Superior temporal gyrus (tissue), 1 donor: ENCODE data around the gene PPP3CB.

Experiments
- DNase-seq: peaks from one replicate; pipeline ENCODE4 v3.0.0-alpha.2; 2016; ENCODE audit errors: extremely low spot score

PPP3CB gene

GRCh38 chr10:73495884-73496674 lies at the start of gene PPP3CB:
PPP3CB (minus strand) TSS chr10:73496024; CDS start chr10:73495889, 135 bp downstream.
- peak; percentile 84 for DNase-seq

DNA sequence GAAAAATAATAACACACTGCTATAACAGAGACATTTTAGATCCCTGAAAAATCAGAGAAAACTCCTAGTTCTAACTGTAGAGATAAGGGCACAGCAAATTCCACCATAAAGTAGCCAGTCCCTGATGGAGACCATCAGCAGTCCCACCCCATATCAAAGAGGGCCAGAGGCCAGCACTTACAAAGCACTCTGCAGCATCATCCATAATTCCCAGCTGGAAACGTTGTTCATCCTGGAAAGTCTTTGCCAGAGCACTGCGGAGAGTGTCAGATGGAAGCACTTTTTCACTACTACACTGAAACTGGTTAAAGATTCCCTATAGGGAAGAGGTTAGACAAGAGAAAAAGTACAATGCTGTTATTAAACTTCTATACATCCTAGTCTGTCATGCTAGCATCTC lies 49.5 kb upstream of the PPP3CB start:
- DNase-seq, result no peak

- no peak for DNase-seq
Observed at GRCh38 chr10:73537709-73538108, 41.9 kb upstream of the PPP3CB start.

GRCh38 chr10:73537288-73537687 lies 41.5 kb upstream of the PPP3CB start:
- DNase-seq, result no peak

DNA sequence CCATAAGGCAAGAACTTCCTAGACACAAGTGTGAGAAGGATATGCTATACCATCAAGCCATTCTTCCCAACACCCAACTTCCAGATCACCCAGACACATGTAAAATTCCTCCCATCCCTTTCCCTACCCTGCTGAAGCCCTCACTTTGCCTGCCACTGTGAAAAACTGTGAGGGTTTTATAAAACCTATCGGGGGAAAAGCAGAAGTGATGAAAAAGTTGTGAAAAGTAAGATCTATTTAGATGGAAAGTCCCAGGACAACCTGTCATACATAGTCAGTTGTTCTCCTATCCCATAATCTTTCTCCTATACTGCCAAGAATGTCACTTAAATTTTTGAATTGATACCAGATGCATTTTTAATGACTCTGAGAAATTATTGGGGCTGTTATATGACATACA lies 39.0 kb upstream of the PPP3CB start:
- DNase-seq, result no peak

GRCh38 chr10:73529089-73529832 lies 33.4 kb upstream of the PPP3CB start:
- peak; percentile 92 for DNase-seq

DNA sequence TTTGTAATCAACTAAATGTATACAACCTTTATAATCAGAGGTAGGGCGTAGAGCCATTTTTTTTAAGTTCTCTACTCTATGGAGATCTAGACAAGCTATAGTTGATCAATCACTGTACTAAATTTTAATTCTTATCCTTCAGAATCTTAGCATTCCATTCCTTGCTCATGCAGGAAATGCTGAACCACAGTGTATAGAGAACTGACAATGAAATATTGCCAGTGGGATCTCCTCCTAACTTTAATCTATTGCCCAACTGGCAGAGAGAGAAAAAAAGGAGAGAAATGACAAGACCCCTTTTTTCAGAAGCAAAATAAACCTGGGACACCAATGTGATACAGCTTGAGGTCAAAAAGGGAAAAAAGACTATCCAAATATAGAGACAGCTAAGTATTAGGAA lies 26.4 kb upstream of the PPP3CB start:
- DNase-seq, result no peak

DNA sequence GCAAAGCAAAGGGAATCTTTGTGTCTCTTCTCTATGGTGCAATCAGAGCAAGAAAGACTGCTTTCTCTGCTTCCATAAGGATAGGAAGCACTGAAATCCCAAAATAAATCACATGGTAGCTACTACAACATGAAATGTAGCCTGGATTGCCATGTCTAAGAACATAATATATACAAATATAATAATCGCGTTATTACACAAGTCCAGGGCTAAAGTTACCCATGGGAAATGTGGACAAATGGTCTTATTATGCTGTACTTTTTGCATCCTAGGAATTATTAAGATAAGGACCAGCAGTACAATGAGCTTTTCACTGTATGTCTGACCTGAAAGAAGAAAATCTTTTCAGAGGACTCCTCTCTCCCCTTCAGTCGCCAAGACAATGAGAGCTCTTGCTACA lies 23.5 kb upstream of the PPP3CB start:
- no peak for DNase-seq

- no peak for DNase-seq
Observed at GRCh38 chr10:73517166-73517888, 21.5 kb upstream of the PPP3CB start.

DNA sequence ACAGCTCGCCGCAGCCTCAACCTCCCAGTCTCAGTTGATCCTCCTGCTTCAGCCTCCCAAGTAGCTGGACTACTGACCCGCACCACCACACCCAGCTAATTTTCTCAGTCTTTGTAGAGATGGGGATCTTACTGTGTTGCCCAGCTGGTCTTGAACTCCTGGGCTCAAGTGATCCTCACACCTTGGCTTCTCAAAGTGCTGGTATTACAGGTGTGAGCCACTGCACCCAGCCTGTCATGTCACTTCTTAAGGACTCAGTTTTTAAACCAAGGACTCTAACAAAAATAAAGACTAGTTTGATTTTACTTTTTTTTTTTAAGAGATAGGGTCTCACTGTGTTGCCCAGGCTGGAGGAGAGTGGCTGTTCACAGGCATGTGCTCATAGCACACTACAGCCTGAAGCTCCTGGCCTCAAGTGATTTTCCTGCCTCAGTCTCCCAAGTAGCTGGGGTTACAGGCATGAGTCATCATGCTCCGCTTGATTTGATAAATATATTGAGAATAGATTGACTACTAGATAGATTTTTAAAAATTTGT lies 16.5 kb upstream of the PPP3CB start:
- DNase-seq, result no peak

- DNase-seq, result no peak
Observed at GRCh38 chr10:73509695-73510094, 13.9 kb upstream of the PPP3CB start.

GRCh38 chr10:73506491-73506890 lies 10.7 kb upstream of the PPP3CB start:
- no peak for DNase-seq

DNA sequence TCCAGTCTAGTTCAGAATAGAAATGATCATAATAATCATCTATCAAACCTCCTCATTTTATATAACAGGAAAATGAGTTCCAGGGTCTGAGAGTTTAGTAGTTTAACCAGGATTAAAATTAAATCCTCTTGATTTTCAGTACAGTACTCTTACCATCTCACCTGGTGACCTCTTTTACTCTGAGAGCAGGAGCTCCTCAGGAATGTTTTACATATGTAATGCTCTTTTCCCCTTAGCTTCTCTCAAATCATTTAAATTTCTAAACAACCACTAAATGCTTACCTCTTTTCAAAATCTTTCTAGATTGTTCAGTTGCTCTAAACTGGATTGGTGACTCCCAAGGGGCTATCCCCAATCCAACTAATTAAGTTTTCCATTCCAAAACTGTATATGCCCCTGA lies 10.2 kb upstream of the PPP3CB start:
- no peak for DNase-seq

DNA sequence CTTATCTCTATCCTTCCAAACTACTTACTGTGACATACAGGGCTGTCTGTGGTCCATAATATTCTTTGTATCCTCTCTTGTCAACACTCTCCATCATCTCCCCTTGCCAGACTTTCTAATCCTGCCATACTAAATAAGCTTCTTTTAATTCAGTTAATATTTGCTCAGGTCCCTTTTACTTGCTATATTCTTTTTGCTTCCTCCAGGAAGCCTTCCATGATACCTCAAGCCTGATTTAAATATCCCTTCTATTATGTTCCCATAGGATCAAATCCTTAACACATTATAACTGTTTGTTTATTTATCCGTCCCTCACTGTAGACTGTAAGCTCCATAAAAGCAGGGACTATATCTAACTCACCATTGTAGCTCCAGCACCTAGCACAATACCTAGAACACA lies 7.2 kb upstream of the PPP3CB start:
- no peak for DNase-seq

DNA sequence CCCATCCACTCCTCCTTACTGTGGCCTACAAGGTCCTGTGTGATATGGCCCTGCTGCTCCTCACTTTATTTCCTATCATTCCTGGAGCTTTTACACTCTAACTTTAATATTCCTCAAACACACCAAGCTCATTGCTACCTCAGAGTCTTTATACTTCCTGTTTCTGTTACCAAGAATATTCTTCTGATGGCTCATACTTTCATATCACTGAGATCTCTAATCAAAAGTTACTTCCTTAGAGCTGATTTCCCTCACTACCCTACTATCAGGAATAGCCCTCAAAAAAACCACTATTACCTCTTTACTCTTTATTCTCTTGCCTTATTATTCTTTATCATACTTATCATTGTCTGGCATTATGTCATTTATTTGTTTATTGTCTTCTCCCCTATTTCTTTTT lies 5.8 kb upstream of the PPP3CB start:
- DNase-seq, result no peak

DNA sequence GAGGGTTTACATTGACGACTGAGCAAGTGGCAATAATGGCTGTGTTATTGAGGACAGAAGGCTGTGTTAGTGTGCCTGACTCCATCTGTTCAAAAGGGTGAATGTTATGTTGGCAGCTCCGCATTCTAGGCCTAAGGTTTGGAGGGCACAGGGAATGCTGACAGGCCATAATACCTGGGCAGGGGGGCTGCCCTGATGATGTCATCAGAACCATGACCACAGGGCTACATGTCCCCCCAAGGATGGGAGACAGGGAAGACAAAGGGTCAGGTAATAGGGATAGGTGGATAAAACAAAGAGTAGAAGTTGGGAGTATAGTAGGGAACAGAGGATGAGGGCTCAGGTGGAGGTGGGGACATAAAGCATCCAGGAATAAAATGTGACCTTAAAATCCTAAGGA lies 1.8 kb upstream of the PPP3CB start:
- no peak for DNase-seq

DNA sequence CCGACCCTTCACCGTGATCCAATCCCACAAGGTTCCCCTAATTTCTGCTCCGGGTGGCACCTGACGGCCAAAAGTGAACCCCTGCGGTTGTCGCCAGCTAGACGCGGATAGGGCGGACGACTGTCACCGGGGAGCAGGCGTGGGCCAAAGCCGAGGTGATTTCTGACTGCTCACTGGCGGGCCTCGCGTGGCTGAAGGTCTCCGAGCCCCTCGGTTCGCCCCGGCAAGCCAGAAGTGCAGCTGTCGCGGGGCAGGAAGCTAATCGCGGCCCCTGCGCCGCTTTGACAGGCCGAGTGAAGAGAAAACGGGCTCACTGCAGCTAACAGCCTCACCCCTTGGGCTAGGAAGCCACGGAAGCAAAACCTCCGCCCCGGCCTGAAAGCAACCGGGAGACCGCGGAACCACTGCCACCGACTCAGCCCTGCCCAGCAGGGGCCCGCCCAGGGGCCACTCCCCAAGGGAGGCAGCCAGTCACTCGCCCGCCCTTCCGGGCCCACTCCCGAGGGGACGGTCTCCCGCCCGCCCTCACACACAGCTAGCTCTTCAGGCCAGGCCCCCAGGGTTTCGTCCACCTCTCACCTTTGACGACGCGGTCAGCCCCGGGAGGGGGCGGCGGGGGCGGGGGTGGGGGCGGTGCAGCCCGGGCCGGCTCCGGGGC lies 469 bp downstream of the PPP3CB start:
- DNase-seq, result peak; percentile 58

DNA sequence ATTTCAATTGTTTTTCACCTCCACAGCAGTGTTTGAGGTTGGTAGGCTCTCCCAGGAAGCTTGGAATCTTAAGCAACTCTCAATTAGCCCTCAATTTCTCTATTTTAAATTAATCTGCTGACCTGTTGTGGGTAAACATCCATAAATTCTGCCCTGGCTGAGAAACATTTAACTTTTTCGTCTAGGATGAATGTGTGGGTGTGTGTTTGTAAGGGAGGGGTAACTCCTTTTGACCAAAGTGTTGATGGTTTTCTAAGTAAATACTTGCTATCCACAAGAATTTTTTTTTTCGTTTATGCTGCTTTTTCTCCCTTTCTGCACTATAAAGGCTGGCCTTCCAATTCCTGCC lies 973 bp downstream of the PPP3CB start:
- no peak for DNase-seq

DNA sequence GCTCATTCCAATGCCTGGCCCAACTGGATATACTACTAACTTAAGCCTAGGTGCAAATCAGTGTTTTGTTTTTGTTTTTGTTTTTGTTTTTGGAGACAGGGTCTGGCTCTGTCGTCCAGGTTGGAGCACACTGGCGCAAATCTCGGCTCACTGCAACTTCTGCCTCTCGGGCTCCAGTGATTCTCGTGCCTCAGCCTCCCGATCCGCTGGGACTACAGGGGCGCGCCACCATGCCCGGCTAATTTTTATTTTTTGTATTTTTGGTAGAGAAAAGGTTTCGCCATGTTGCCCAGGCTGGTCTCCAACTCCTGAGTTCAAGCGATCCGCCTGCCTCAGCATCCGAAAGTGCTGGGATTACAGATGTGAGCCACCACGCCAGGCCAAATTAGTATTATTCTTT lies 1.6 kb downstream of the PPP3CB start:
- no peak for DNase-seq

DNA sequence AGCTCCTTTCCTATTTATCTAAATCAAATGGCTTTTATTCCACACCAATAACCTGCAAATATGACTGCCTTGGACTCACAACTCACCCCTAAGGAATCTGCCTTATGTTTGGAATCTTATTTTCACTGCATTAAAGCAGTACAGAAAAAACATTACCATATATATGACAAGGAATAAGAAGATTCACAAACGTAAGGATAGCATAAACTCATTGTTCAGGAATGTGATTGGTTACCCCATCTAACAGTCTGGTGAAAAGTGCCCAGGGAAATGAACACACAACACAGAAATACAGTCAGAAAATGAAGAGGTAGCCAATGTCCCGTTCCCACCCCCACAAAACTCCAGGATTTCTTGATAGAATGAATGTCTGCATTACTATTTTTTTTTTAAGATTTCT lies 2.0 kb downstream of the PPP3CB start:
- DNase-seq, result no peak

GRCh38 chr10:73486601-73487000 lies 9.2 kb downstream of the PPP3CB start:
- no peak for DNase-seq

DNA sequence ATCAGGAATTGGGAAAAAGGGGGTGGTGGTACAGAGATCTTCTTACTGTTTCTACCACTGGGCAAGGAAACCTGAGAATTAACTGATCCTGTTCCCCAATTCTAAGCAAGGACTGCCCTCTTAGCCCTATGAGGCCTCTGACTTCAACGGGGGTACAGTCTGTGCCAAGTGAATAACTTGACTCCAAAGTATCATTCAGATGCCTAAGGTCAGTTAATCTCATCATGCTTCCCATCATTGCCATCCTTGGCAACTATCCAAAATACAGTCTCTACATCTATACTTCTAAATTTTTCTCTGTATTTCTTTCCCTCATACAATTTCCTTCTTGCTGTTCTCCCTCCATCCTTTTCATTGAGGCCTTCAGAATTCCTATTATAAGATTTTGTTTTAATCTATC lies 10.5 kb downstream of the PPP3CB start:
- DNase-seq, result no peak
